HG02642 (cell line): ENCODE measurements around the gene ABHD17C.

Experiments used
- ATAC-seq: cut with Tn5 transposase; IDR thresholded peaks from one replicate; pipeline ENCODE4 v1.9.1; 2021; ENCODE audit warnings: mild to moderate bottlenecking; ENCODE audit not compliant: unreplicated experiment, poor library complexity

ABHD17C gene

DNA sequence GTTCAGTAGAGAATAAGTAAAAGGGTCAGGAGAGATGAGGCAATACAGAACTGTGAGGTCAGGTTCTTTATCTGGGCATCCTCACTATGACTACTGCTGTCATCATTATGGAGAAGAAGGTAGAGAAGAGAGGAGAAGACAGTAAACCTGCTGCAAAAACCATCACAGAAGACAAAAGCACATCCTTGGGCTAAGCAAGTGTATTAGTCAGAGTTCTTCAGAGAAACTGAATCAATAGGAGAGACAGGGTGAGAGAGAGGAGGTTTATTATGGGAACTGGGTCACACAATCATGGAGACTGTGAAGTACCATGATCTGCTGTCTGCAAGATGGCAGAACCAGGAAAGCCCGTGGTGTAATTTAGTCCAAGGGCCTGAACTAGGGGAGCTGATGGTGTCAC, 9.5 kb upstream of the ABHD17C start:
- no peak for ATAC-seq

DNA sequence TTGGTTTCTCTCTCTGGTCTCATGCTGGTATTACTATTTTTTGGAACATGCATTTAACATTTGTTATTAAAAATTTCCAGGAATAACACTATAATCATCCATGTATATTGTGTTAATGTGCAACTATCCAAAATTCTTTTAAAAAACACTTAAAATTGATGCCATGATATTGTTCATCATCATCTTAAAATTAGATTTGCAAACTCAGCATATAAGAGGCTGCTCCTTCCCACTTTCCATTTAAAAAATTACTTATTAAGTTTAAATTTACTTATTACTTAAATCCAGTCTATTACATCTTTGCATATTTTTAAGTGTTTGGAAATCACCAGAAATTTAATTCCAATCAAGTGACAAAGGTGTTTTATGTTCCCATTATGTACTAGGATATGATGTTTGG, 5.8 kb upstream of the ABHD17C start:
- ATAC-seq = no peak

DNA sequence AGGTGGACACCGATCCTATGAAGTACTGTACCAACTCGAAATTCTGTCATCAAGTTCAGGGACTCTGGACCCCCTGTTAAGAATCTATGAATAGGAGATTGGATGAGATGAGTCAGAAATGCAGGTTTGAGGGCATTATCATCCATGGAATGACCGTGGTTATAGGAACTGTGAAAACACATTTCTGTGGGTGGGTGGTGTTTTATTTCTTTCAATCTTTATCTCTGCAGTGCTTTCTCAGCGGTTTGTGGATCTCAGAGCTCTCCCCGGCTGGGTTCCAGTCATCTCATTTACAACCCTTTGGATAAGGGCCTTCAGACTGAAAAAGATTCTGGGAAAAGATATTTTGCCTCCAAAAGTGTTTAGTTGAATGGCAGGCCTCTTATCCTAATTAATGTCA, 5.4 kb upstream of the ABHD17C start:
- ATAC-seq = no peak

DNA sequence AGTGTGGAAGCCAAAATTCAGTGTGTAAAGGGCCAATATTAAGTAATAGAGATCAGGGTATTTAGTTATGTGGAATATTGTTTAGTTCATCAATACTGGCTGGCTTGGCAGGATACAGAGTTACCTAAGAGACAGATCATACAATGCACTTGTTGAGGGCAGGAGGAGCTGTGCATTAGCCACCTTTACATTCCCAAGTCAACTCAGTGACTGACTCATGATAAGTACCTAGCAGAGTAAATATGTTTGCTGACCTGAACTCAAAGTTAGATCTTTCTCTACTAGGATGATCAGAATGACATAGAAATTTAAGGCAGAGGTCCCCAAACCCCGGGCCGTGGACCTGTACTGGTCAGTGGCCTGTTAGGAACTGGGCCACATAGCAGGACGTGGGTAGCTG, 3.5 kb upstream of the ABHD17C start:
- ATAC-seq = no peak

DNA sequence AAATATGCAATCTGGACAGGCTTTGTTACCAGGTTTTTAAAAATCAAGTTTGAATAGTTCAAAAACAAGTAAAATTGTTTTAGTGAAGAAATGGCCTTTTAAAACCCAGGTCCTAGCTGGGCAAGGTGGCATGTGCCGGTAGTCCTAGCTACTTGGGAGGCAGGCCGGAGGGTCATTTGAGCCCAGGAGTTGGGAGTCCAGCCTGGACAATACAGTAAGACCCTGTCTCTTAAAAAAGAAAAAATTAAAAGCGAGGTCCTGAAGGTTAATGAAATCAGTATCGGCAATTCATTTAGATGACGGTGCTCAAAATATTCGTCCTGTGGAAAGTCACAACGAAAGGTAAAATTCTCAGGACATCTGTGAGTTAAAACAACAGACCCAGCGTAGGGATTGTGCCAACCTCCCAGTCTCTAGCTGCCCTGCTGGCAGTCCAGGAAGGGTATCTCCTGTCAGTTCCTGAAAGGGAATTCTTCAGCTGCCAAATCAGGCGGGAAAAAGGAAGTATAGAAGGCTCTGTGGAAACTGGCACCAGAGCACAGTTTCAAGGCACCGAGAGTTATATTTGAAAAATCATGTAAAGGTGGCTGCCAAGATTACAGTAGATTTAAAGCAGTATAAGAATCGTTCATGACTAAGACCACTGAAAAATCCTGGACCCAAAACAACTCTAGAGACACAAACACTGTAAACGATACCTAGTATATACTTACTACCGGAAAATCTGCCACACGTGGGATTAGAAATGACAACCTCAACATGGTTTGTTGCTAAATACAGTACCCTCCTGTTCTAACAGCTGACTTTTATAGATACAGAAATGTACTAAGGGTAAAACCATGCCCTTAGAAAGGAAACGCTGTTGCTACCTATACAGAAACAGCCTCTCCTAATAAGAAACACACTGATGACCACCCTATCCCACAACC, 1.2 kb upstream of the ABHD17C start:
- ATAC-seq = no peak

DNA sequence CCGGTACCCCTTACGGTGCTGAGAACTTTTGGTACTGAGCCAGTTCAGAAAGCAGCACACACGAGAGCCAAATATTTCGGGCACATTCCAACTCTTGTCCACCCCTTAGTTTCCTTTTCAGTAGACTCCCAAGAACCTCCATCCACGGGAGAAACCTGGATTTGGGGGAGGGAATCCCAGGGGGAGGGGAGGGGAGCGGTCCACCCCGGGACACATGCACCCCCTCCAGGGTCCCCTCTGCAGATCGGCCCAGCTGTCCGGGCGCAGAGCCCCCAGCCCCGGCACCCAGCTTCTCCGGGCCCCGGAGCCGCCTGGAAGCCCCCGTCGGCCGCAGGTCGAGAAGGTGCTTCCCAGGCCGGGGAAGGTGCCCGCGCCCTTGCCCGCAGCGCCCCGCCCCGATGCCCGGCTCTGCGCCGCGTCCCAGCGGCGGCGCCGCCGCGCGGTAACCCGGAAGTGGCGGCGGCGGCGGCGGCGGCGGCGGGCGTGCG, 455 bp upstream of the ABHD17C start:
- ATAC-seq = peak; percentile 45

DNA sequence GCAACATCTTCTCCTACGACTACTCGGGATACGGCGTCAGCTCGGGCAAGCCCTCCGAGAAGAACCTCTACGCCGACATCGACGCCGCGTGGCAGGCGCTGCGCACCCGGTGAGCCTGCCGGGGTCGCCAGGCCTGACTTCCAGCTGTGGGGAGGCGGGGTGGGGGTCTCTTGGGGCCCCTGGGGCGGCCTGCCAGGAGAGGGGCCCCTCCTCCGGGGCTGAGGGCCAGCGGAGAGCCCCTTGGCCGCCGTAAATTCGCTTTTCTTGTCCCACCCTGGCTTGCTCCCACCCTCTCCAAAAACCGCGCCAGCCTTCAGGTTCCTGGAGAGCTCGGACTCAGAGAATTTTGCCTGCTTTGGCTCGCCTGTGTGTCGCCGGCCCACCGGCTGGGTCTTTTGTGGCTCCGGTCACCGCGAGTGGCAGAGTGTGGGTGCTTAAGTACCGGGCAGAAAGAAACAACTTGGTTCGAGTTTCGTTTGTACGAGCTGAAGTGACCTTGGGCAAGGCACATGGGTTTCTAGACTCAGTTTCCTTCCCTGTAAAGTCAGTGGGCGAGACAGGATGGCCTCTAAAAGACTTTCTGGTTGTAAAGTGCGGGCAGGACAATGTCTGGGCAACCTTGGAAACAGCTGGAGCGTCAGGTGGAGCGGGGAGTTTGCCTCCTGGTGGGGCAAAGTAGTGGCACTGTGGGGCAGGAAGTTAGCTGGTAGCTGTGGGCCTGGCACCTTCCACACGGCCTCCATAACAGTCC, 976 bp downstream of the ABHD17C start:
- ATAC-seq = no peak

DNA sequence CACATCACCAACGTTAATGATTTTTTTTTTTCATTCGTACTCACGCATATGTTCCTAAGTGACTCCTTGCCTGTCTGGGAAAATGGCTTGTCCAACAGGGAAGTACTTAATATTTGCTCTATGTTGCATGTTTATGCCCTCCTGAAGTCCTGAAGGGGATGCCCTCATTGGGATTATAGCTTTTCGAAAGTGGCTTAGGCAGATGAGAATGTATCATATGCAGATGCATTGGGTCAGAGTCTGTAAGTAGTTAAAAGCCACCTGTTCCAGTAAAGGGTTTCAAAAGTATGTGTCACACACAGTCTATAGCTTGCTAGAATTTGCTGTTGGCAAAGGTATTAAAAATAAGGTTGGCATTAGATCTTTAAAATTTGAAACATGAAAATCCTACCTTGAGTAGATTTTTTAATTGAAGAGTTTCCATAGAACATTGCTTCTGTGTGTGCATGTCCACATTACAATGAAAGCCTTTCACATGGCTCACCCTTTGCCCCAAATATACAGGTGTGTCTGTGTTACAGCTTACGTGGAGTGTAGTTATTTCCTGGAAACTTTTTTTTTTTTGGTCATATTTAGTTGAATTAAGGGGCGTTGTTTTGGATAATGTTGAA, 2.1 kb downstream of the ABHD17C start:
- ATAC-seq = no peak

DNA sequence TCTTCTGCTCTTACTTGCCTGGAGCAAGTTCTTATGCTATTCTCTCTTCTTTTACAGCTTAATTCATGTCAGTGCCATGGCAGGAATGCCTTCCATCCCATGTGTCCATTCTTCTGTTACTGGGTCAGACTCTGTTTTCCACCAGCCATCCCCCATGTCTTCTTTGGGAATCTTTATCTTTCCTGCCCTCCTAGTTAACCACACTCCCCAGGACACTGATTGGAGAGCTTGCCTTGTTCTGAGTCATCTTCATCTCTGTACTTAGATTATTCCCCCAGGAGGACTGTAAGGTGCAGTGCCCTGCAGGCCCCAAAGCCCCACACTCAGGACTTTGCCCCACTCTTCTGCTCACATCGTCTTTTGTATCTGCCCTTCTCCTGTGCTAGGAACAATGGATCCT, 3.6 kb downstream of the ABHD17C start:
- no peak for ATAC-seq

DNA sequence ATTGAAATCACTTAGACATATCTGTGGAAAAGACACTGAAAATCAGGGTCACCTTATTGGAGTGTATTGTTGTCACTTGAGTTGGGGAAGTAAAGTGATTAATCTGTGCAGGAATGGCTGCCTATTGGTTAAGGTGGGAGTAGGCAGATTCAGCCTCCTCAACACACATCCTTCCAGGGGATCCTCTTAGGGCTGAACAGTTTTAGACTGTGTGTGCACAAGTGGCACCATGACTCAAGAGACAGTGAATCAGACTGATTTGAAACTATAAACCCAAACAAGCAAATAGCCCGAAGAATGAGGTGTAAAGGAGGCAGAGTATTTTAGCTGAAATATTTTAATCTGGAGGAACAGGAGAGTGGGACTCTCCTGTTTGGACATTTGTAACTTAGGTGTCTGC, 4.9 kb downstream of the ABHD17C start:
- ATAC-seq = no peak

DNA sequence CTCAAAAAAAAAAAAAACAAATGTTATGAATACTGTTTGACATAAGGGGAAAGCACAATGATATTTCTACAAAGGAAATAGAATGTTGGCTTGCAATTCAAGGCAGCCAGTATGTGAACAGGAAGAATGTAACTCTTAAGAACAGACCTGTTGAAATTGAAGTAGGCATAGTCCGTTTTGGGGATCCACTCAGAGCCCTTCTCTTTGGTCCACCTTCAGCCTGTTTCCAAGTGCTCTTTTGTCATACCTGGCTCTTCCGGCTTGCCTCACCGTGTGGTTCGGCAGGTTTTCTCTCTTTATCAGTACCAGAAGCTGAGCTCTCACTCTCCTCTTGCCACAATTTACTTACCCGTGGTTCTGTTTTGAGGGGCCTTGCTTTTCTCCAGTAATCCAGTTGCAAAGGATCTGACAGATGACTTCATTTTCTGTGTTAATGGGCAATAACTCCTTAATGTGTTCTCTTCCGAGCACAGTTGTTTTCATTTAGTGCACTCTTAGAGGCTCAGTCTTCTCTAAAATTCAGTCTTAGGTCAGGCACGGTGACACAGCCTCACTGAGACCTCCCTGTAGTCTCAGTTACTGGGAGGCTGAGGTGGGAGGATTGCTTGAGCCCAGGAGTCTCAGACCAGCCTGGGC, 6.7 kb downstream of the ABHD17C start:
- no peak for ATAC-seq

DNA sequence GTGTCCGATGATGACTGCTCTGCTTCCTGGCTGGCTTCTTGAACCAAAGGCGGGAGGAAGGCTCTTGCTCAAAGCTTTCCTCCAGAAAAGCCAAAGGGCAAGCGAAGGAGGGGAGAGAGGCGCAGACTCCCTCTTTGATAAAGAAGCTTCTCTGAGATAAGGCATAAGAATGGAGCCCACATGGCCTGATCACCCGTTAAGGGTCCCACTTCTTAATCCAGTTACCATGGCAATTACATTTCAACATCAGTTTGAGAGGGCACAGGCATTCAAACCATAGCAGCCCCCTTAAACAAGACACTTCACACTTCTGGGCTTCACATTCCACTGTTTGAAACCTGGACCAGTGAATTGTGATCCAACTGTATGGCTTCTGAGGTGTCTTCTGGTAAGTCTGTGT, 8.0 kb downstream of the ABHD17C start:
- ATAC-seq = no peak

DNA sequence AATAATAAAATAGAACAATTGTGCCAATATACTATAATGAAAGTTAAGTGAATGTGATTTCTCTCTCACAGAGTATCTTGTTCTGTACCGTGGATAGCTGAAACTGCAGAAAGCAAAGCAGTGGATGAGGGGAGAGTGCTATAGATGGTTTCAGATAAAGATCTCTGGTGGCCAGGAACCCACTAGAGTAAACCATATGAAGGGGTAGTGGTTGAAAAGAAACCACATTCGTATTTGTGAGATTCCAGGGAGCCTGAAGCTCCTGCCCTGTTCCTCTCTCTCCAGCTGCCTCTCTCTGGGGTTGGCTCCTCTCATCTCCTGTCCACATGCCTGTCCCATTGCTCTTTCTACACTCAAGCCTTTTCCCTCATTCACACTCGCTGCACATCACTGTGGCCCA, 8.9 kb downstream of the ABHD17C start:
- no peak for ATAC-seq

DNA sequence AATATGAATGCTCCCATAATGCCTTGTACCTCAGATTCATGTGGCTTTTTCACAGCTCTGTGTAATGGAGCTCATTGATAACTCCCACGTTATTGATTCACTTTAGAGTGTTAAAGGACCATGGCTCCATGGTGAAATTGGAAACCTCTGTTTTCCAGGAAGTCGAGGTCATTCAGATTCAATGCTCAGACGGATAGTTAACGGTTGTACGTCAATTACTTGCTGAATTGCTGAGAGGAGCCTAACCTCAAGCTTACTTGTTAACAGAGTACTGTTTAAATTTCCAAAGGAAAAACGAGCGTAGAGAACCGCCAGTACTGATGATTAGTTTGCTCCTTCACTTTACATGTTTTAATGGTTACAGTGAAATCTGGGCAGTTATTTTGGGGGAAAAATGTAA, 11.1 kb downstream of the ABHD17C start:
- no peak for ATAC-seq

DNA sequence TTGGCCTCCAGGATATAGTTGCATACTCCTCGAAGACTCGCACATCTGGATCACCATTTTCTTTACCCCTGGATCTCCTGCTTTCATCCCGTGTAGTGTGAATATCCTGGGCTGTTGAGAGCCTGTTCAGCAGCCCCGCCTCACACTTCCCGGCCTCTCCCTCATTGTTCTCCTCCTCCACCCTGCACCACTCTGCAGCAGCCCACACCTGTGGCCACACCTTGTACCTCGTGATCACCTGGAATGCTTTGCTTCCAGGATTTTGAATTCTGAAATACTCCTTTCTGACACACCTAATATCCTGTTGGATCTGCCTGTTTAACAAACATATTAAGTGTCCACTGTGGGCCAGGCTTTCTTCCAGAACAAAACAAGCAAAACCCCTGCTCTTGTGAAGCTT, 14.4 kb downstream of the ABHD17C start:
- ATAC-seq = no peak

DNA sequence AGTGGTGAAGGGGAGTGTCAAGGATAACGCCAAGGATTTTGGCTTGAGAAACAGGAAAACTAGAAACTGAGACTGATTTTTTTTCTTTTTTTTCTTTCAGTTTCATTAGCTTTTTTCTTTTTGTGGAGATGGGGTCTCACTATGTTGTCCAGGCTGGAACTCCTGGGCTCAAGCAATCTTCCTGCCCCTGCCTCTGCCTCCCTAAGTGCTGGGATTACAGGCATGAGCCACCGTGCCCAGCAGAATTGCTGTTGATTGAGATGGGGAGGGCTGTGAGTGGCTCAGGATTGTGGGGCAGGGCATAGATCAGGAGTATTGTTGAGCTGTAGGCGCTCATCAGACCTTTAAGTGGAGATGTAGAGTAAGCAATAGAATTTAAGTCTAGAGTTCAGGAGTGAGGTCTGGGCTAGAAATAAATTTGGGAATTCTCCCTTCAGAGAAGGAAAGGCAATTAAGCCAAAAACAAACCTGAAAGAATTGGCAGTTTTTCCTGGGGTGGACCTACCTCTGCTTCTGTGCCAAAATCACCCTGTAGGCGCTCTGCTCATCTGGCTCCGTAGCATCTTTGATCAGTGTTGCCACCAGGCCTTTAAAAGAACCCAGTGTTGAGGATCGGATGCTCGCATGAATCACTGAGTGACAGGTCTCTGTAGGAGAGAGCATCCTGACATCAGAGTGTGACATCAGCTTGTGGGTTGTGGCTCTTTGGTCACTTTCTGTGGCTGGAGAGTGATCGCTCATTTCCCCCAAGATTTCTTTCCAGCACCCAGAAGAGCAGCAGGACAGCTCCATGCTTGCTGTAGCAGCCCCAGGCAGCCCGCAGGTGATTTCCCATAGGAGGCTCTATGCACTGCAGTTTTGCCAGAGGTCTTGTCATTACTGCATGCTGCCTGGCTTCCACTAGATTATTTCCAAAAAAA, 15.8 kb downstream of the ABHD17C start:
- no peak for ATAC-seq

DNA sequence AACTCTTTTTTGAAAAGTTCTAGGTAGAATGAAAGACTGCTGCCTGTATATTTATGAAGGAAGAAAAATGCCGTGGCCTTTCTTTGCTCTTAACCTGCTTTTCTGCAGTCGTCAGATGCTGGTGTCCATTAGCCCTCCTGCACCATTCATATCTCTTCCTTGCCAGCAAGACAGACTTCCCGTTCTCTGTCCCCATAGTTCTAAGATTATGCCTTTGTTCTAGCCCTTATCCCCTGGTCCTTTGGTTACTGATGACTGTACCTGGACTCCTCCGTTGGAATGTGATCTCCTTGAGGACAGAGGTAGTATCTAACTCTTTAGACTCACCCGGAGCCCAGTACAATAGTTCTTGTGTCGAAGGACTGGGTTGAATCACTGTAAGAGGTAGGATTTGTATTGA, 16.8 kb downstream of the ABHD17C start:
- ATAC-seq = no peak

DNA sequence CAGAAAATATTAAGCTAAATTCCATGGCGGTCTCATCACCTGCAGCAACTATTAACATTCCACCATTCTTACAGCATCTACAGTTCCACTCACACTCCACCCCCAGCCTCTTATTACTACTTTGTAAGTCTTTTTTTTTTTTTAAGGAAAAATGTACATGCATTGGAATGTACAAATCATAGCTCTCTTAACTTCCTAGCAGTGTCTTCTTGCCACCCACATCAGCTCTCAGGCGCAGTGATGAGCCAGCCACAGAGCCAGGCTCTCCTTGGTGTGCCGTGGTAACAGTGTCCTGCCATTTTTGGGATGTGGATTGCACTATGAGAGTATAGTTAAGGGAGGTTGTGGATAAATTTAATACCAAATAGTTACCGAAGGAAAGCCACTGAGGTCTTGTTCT, 17.8 kb downstream of the ABHD17C start:
- ATAC-seq = no peak

DNA sequence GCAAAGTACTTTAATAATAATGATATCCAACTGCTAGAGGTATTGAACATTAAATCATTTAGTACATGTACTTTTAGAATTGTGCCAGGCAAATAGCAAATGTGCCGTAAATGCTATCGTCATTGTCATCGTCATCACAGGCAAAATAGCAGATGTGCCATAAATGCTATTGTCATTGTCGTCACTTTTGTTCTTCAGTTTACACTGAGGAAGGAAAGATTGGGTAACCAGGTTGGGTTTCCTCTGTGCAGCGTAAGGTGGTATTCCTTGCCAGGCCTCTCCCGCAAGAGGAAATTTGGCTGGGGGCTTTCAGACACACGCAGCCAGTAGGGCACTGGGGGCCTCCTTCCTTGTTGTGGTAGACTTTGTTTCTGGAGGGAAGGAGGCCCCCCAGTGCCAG, 26.4 kb downstream of the ABHD17C start:
- no peak for ATAC-seq

DNA sequence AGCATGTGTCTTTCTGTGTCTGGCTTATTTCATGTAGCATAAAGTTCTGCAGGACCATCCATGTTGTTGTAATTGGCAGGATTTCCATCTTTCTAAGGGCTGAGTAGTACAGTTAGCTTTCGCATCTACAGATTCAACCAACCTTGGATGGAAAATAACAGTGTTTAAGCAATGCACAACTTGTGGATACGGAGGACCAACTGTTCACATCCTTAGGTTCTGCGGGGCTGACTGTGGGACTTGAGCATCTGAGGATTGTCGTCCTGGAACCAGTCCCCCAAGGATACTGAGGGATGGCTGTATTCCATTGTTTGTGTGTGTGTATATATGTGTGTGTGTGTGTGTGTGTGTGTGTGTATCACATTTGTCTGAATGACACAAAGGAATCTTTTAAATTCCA, 27.7 kb downstream of the ABHD17C start:
- no peak for ATAC-seq
